Stimulated activated CD8-positive, alpha-beta memory T cell treated with anti-CD3 and anti-CD28 coated beads, Interleukin-15, amount 100 ng/mL, for 4 hours (primary cell): ENCODE results near the gene LIMA1.

Experiments
- DNase-seq, 2 donors: peaks; one replicate each; pipeline ENCODE4 v3.0.0-alpha.2; 2020; ENCODE audit warnings: low read depth in 2 of 2

The LIMA1 gene

DNA sequence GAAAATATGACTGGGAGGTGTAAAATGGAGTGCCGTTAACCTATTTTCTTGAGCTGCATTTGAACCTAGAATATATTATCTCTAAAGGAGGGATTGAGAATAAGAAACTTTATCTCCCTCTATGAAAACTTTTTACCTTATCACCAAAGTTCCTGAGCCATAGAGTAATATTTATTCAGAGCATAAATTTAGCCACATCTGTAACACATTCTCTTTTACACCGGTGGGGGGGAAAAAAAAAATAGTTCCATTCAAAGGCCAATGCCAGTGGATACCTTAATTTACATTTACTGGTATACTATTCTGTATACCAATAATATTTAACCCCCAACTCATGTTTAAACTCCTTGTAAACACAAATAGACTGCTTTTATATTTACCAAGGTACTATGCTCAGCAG lies 137.9 kb downstream of the LIMA1 start:
- no peak for DNase-seq

DNA sequence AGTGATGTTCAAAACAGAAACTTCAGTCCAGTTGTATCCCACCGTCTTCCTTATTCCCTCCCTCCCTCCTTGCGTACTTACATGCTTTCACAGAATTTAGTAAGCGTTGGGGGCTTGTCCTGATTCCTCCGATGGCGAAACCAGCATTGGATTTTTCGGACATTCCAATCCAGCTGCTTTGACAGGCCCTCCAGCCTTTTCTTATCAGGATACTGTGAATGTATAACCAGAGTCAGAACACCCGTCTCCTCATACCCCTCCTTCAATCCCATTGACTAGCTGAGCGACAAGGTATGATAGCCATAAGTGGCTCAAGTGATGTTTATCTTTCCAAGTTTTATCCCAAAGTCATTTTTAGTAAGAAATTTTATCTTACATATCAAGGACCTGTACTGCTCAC lies 140.3 kb downstream of the LIMA1 start:
- no peak for DNase-seq

- DNase-seq, result no peak
Measured at GRCh38 chr12:50132505-50133135, 150.7 kb downstream of the LIMA1 start.

GRCh38 chr12:50129290-50129689 lies 154.0 kb downstream of the LIMA1 start:
- no peak for DNase-seq

GRCh38 chr12:50127546-50127945 lies 155.8 kb downstream of the LIMA1 start:
- no peak for DNase-seq
